ENCODE data around the gene RERE.

DNA sequence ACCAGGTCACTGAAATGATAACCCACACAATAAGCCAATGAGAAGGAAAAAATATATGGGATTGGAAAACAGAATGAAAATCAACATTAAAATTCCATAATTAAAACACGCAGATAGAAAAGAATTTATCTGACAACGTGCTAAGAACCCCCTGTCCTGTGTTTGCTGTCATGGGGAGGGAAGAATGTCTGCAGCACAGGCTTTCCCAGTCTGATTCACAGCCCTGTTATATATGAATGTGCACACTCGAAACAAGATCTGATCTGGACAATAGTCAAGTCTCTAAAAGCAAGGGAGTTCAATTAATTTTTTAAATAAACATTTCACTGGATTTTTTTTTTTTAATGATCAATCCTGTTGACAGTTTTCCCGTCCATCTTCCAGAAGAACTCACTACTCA, 220.0 kb downstream of the RERE start:
- TF ChIP-seq, protein P1, sequence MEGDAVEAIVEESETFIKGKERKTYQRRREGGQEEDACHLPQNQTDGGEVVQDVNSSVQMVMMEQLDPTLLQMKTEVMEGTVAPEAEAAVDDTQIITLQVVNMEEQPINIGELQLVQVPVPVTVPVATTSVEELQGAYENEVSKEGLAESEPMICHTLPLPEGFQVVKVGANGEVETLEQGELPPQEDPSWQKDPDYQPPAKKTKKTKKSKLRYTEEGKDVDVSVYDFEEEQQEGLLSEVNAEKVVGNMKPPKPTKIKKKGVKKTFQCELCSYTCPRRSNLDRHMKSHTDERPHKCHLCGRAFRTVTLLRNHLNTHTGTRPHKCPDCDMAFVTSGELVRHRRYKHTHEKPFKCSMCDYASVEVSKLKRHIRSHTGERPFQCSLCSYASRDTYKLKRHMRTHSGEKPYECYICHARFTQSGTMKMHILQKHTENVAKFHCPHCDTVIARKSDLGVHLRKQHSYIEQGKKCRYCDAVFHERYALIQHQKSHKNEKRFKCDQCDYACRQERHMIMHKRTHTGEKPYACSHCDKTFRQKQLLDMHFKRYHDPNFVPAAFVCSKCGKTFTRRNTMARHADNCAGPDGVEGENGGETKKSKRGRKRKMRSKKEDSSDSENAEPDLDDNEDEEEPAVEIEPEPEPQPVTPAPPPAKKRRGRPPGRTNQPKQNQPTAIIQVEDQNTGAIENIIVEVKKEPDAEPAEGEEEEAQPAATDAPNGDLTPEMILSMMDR (IDR thresholded peaks at IDR 0.05) = no peak
- TF ChIP-seq POLR2A (IDR thresholded peaks at IDR 0.05) = no peak
